DND-41 (cell line): ENCODE results near the gene FOXP1.

Experiments
- ATAC-seq: fragments of 200-7000 bp; cut with Tn5 transposase; 3 replicates; pipeline ENCODE4 v1.9.1; 2021; ENCODE audit warnings: low read depth; ENCODE audit not compliant: insufficient read depth
- DNase-seq: peaks from one replicate; pipeline ENCODE4 v3.0.0-alpha.2; 2020
- H2AFZ ChIP-seq: 2 replicates; pipeline ENCODE4 v1.6.0; 2012; ENCODE audit warnings: low read depth, low read length
- H3K27ac ChIP-seq: 2 replicates; pipeline ENCODE4 v1.5.1; 2012; ENCODE audit warnings: low read length, inconsistent platforms
- H3K27me3 ChIP-seq: fragments of 200-600 bp; sonication (generic); 2 replicates; pipeline ENCODE4 v1.6.0; 2012; ENCODE audit warnings: low read length, mild to moderate bottlenecking, inconsistent platforms; ENCODE audit not compliant: insufficient read depth, poor library complexity
- H3K36me3 ChIP-seq: 2 replicates; pipeline ENCODE4 v1.5.1; 2012; ENCODE audit warnings: low read length, inconsistent platforms; ENCODE audit not compliant: insufficient read depth
- H3K4me1 ChIP-seq: 2 replicates; pipeline ENCODE4 v1.5.1; 2012; ENCODE audit warnings: mild to moderate bottlenecking, low read length; ENCODE audit not compliant: insufficient read depth
- H3K4me2 ChIP-seq: 2 replicates; pipeline ENCODE4 v1.6.0; 2012; ENCODE audit warnings: mild to moderate bottlenecking, moderate library complexity, low read length, inconsistent platforms; ENCODE audit not compliant: insufficient read depth
- H3K4me3 ChIP-seq, 2 experiments: fragments of 200-600 bp in 1 of 2; shearing (Covaris generic) in 1 of 2; 2 replicates each; pipeline ENCODE4 v1.5.1; 2012 to 2016; ENCODE audit warnings: inconsistent platforms in 2 of 2, low read length in 2 of 2, mild to moderate bottlenecking in 2 of 2, low read depth in 1 of 2, moderate library complexity in 1 of 2
- H3K79me2 ChIP-seq: 2 replicates; pipeline ENCODE4 v1.6.0; 2012; ENCODE audit warnings: low read length, inconsistent platforms; ENCODE audit not compliant: insufficient read depth
- H3K9ac ChIP-seq: 2 replicates; pipeline ENCODE4 v1.6.0; 2012; ENCODE audit warnings: low read depth, mild to moderate bottlenecking, inconsistent platforms, low read length, moderate library complexity
- H3K9me3 ChIP-seq: 2 replicates; pipeline ENCODE4 v1.5.1; 2012; ENCODE audit warnings: low read length, moderate library complexity, mild to moderate bottlenecking, inconsistent platforms; ENCODE audit not compliant: insufficient read depth, severe bottlenecking
- H4K20me1 ChIP-seq: 2 replicates; pipeline ENCODE4 v1.6.0; 2012; ENCODE audit warnings: low read length; ENCODE audit not compliant: insufficient read depth
- EZH2 ChIP-seq: IDR thresholded peaks from 3 replicates; pipeline ENCODE4 v1.6.1; 2012; ENCODE audit warnings: borderline replicate concordance, low read depth, mild to moderate bottlenecking, moderate library complexity, low read length, inconsistent platforms; ENCODE audit not compliant: severe bottlenecking
- TF ChIP-seq, protein P1 (sequence below): IDR thresholded peaks from 2 replicates; pipeline ENCODE4 v1.5.1; 2012; ENCODE audit warnings: borderline replicate concordance, low read length, moderate library complexity, mild to moderate bottlenecking; ENCODE audit not compliant: poor library complexity, severe bottlenecking; ENCODE audit errors: extremely low read depth

Gene FOXP1

DNA sequence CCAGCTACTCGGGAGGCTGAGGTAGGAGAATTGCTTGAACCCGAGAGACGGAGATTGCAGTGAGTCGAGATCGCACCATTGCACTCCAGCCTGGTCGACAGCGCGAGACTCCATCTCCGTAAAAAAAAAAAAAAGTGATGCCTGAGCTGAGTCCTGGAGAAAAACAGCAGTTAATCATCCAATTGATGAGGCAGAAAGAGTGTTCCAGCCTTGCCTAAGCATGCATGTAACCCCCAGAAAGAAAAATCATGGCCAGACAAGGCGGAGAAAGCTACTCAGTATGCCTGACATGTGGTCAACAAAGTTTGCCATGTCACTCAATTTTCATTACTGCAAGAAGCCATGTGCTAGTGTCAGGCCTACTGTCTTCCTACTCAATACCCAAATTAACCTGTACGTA is 678.0 kb downstream of the FOXP1 start:
- ATAC-seq = no peak
- no peak for TF ChIP-seq EZH2
- TF ChIP-seq, protein P1, sequence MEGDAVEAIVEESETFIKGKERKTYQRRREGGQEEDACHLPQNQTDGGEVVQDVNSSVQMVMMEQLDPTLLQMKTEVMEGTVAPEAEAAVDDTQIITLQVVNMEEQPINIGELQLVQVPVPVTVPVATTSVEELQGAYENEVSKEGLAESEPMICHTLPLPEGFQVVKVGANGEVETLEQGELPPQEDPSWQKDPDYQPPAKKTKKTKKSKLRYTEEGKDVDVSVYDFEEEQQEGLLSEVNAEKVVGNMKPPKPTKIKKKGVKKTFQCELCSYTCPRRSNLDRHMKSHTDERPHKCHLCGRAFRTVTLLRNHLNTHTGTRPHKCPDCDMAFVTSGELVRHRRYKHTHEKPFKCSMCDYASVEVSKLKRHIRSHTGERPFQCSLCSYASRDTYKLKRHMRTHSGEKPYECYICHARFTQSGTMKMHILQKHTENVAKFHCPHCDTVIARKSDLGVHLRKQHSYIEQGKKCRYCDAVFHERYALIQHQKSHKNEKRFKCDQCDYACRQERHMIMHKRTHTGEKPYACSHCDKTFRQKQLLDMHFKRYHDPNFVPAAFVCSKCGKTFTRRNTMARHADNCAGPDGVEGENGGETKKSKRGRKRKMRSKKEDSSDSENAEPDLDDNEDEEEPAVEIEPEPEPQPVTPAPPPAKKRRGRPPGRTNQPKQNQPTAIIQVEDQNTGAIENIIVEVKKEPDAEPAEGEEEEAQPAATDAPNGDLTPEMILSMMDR = no peak
- Histone ChIP-seq H3K9ac (no peak overlapping the region), H3K9me3 (no peaks in the 10 kb centered on the region), H3K4me2 (no peak overlapping the region), H3K36me3 (no peaks in the 10 kb centered on the region), H3K27me3 (peaks cover 2% of the 10 kb centered on the region), H4K20me1 (no peaks in the 10 kb centered on the region), H3K4me3 (no peak overlapping the region), H3K4me1 (no peaks in the 10 kb centered on the region), H2AFZ (no peak overlapping the region), H3K79me2 (no peaks in the 10 kb centered on the region), H3K27ac (no peak overlapping the region)
- DNase-seq = no peak
